HG03097 (cell line): ENCODE data around the gene POLQ.
A peak's percentile ranks its signal among the peaks of the same experiment; 100 is the strongest.
"Not testable (repeated sequence)": the region's sequence is repeated elsewhere in the genome, so short reads cannot be mapped to it uniquely, and the experiment has no call there.

Experiments
- ATAC-seq: cut with Tn5 transposase; IDR thresholded peaks from one replicate; pipeline ENCODE4 v1.9.1; 2021; ENCODE audit not compliant: unreplicated experiment, low FRiP score

POLQ gene

DNA sequence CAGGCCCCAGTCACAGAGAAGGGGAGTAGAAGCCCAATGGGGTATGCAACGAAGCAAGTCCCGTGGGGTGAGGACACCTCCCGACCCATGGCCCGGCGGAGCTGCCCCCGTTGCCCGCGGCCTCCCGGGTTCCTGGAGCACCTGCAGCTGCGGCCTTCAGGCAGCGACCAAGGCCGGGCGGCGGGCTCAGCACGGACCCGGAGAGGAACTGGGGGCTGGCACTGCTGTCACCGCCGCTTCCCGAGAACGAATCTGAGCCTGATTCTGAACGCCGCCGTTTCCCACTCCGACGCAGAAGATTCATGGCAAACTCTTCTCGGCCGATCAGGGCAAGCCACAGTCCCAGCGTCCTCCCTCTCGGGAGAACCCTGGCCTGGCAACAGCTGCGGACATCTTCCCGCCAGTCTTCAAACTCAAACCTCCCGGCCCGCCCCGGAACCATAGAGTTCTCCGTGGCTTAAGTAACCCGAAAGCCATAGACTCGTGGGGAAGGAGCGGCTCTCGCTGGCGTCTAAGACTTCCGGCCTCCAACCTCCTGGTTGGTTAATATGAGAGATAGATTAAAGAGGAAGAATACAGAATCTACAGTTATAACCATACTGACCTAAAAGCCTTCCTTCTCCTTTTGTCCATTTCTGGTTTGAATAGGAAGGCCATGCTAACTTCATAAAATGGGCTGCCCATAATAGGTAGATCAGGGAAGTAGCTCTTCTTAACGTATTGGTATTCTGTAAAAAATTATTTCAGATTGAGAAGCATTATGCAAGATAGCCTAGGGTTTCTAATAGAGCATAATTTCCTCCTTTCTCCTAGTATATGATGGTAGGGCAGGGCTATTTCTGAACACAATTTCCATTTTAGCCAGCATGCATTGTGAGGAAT, at the start of gene POLQ:
POLQ (minus strand) TSS at position 415 of the 882 bp plus-strand sequence; CDS start at position 304, 111 bp downstream.
- peak; percentile 77 for ATAC-seq

GRCh38 chr3:121594850-121595249, 49.1 kb upstream of the POLQ start:
- ATAC-seq: no peak

DNA sequence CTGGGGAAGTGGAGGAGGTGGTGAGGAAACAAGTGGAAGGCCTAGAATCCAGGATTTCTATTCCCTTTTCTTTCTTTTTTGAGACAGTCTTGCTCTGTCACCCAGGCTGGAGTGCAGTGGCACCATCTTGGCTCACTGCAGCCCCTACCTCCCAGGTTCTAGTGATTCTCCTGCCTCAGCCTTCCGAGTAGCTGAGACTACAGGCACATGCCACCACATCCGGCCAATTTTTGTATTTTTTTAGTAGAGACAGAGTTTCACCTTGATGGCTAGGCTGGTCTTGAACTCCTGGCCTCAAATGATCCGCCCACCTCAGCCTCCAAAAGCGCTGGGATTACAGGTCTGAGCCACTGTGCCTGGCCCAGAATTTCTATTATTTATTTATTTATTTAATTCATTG, 48.0 kb upstream of the POLQ start:
- not testable (repeated sequence) for ATAC-seq

GRCh38 chr3:121592856-121593702, 47.3 kb upstream of the POLQ start, which contains the start of gene FBXO40:
TSS of gene FBXO40 (plus strand) at chr3:121593379. CDS start at chr3:121620576, 27,197 bp downstream.
- ATAC-seq: no peak

- no peak for ATAC-seq
Observed at GRCh38 chr3:121584418-121584817, 38.6 kb upstream of the POLQ start.

DNA sequence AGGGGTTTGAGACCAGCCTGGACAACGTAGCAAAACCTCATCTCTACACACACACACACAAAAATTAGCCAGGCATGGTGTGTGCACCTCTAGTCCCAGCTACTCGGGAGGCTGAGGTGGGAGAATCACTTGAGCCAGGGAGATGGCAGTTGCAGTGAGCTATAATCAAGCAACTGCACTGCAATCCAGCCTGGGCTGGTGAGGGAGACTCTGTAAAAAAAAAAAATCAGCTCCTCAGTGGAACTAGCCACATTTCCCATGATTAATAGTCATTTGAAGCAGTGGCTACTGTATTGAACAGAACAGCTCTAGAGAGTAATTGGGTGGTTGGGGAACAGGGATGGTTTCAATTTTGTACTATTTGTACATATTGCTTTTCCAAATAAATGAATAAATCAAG, 35.9 kb upstream of the POLQ start:
- no peak for ATAC-seq

- no peak for ATAC-seq
Observed at GRCh38 chr3:121574449-121574848, 28.7 kb upstream of the POLQ start.

DNA sequence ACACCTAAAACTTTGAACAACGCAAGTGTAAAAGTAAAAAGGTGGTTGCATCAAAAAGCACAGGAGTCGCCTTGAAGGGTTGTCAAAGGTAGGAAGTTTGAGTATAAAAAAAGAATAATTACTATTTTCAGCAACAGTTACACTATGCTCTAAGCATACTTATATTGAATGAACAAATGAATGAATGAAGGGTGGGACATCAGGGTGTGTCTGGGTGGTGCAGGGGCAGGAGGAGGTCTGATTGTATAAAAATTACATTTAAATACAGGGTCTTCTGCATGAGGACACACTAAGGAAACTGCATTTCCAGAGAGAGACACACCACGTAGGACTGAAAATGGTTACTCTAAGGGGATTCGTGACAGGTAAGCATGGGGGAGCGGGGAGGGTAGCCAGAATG, 21.9 kb upstream of the POLQ start, which contains the start of gene ARGFX:
ARGFX (plus strand) TSS at position 301 of the 400 bp plus-strand sequence. CDS start 2,765 bp downstream, outside the sequence.
- ATAC-seq: no peak

- ATAC-seq: no peak
Observed at GRCh38 chr3:121566773-121567172, 21.0 kb upstream of the POLQ start.

GRCh38 chr3:121562148-121562547, 16.4 kb upstream of the POLQ start:
- ATAC-seq: no peak

GRCh38 chr3:121557426-121557934, 11.7 kb upstream of the POLQ start:
- no peak for ATAC-seq

GRCh38 chr3:121552797-121553196, 7.0 kb upstream of the POLQ start:
- ATAC-seq: no peak

- no peak for ATAC-seq
Observed at GRCh38 chr3:121552379-121552778, 6.6 kb upstream of the POLQ start.

DNA sequence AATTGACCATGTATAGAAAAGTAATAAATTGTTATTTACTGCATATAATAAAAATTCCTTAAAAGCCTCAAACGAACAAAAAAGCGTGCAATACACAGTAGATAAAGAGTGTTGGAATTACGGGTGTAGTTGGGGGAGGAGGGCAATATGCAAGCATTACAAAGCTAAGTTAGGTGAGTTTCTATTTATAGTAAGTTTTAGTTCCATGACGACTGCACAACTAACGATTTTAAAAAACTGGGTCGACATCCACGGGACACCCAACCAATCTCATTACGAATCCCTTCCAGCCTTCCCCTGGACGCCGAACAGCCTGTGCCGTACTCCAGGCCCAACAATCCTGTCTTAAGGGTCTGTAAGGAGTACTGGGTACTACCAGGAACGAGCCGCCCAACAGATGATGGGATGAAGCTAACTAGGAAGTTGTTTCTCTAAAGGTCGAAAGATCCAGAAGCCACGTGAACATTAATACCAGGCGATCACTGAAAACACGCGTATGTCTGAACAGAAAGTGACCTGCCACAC, 677 bp downstream of the POLQ start:
- ATAC-seq: no peak

- no peak for ATAC-seq
Observed at GRCh38 chr3:121542924-121543323, 2.9 kb downstream of the POLQ start.

DNA sequence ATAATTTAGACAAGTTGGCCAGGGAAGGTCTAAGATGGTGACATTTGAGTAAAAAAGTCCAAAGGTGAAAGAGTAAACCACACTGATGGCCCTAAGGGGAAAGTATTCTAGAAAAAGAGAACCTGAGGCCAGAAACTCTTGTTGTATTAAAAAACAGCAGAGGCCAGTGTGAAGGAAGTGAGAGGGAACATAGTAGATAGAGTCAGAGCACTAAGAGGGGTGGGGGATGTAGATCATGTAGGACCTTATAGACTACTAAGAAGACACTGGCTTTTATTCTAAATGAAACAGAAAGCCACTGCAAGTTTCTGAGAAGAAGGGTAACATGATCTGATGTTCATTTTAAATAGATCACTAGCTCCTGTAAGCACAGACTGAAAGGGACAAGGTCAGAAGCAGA, 14.5 kb downstream of the POLQ start:
- ATAC-seq: no peak

DNA sequence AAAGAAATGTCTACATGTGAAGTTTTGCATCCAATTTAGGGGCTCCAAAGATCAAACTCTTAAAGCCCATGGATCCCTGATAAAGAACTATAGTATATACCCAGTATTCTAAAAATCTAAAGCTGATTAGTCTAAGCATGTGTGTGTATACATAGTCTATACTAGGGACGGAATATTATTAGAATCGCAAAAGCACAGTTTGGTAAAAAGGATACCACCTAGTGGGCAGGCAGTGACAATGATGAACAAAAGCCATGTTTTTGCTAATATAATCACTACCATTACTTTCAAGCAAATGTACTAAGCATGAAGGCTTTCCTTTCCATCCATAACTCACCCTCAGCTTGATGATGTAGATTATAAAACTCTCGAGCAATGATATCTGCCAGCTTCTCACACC, 16.5 kb downstream of the POLQ start:
- ATAC-seq: no peak

- no peak for ATAC-seq
Observed at GRCh38 chr3:121520510-121520909, 25.3 kb downstream of the POLQ start.

GRCh38 chr3:121517953-121518655, 27.7 kb downstream of the POLQ start:
- ATAC-seq: no peak

GRCh38 chr3:121515862-121516261, 29.9 kb downstream of the POLQ start:
- ATAC-seq: no peak
